GM21737 (cell line): ENCODE data around the gene PLA2G2D.

ENCODE experiments used
- ATAC-seq: cut with Tn5 transposase; IDR thresholded peaks from one replicate; pipeline ENCODE4 v1.9.1; 2021; ENCODE audit warnings: mild to moderate bottlenecking, moderate library complexity; ENCODE audit not compliant: unreplicated experiment

The PLA2G2D gene

GRCh38 chr1:20070357-20070756 is 49.0 kb downstream of the PLA2G2D start:
- ATAC-seq, result no peak

- no peak for ATAC-seq
These were observed 49.5 kb downstream of the PLA2G2D start, which contains the start of gene PLA2G5 for GRCh38 chr1:20069874-20070273. Gene PLA2G5 (plus strand): TSS chr1:20070194. CDS start chr1:20084831, 14,637 bp downstream.

GRCh38 chr1:20068722-20069121 is 50.6 kb downstream of the PLA2G2D start:
- ATAC-seq, result no peak

DNA sequence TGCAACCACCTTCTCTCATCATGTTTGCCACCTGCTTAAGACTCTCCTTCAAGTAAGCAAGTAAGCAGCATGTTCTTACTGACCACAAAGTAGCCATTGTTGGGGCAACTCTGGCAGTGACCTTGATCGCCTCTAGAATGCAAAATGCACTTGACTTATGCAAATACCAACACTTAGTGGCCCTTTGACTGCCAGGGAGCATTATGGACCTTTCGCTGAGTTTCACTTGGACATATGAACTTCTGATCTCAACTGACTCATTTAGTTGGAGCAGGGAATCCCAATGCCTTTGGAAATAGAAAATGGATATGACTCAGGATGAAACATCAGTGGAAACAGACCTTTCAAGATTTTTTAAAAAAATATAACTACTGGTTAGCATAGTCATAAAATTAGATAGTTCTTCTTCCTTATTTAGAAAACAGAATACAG is 55.5 kb downstream of the PLA2G2D start:
- ATAC-seq, result no peak
